RWPE1 (cell line): ENCODE measurements around the gene RRAS2.

Experiments
- CTCF ChIA-PET: fragments of 350-600 bp; sonication (Branson Sonifier 250); formaldehyde crosslinking; extraction: SDS; loops from one replicate; lab custom pipeline; 2021; lab: Yijun Ruan, JAX
- POLR2A ChIA-PET: fragments of 400-600 bp; formaldehyde crosslinking; extraction: SDS; loops from one replicate; lab custom pipeline; 2020; ENCODE audit warnings: antibody characterized with exemption; ENCODE audit not compliant: low non-redundant PET; lab: Yijun Ruan, JAX
- DNase-seq: peaks from one replicate; pipeline ENCODE4 v3.0.0; 2012; ENCODE audit warnings: low spot score
- H3K27ac ChIP-seq: fragments of 450-650 bp; 2 replicates; pipeline ENCODE4 v1.5.1; 2017
- TF ChIP-seq, protein P1 (sequence below): fragments of 450-650 bp; conservative IDR thresholded peaks from 2 replicates; pipeline ENCODE4 v1.5.1; 2017; ENCODE audit warnings: low read depth, mild to moderate bottlenecking

The RRAS2 gene

DNA sequence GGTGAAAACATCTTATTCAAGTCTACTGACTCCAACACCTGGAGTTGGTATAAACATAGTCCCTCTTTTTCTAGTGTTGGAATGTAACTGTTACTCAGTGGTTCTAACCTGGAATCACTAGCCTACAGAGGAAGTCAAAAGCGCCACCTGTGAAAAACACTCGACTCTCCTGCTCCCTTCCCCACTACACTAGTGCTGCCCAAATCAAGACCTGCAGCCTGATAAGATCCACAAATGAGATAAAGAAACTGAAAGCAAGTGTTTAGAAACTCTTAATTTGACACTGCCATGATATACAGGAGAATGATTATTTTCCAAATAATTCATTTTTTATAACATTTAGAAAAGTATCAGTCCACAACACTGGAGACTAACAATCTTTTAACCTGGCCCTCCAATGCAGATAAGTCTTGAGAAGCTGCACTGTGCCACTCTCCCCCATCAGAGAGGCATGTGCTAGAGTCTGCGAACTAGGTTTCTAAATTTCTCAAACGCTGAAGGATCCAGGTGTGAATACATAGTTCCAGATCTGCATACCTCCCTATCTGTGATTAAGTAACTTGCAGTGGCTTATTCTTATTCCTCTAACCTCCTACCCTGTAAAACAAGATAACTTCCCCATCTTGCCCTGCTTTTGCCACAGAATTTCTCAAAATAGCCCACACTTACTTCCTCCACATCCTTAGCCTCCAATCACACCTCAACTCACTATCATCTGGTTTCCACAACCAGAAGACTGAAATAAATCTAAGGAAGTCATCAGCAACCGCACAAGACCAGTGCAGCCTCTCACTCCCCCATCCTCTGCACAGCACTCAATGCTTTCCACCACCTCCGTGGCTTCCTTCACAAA is 88.1 kb downstream of the RRAS2 start:
- DNase-seq = no peak
- H3K27ac ChIP-seq = no peak overlapping the region
- ChIA-PET CTCF (no interaction called here), POLR2A (no interaction called here)
- TF ChIP-seq, protein P1, sequence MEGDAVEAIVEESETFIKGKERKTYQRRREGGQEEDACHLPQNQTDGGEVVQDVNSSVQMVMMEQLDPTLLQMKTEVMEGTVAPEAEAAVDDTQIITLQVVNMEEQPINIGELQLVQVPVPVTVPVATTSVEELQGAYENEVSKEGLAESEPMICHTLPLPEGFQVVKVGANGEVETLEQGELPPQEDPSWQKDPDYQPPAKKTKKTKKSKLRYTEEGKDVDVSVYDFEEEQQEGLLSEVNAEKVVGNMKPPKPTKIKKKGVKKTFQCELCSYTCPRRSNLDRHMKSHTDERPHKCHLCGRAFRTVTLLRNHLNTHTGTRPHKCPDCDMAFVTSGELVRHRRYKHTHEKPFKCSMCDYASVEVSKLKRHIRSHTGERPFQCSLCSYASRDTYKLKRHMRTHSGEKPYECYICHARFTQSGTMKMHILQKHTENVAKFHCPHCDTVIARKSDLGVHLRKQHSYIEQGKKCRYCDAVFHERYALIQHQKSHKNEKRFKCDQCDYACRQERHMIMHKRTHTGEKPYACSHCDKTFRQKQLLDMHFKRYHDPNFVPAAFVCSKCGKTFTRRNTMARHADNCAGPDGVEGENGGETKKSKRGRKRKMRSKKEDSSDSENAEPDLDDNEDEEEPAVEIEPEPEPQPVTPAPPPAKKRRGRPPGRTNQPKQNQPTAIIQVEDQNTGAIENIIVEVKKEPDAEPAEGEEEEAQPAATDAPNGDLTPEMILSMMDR = no peak

DNA sequence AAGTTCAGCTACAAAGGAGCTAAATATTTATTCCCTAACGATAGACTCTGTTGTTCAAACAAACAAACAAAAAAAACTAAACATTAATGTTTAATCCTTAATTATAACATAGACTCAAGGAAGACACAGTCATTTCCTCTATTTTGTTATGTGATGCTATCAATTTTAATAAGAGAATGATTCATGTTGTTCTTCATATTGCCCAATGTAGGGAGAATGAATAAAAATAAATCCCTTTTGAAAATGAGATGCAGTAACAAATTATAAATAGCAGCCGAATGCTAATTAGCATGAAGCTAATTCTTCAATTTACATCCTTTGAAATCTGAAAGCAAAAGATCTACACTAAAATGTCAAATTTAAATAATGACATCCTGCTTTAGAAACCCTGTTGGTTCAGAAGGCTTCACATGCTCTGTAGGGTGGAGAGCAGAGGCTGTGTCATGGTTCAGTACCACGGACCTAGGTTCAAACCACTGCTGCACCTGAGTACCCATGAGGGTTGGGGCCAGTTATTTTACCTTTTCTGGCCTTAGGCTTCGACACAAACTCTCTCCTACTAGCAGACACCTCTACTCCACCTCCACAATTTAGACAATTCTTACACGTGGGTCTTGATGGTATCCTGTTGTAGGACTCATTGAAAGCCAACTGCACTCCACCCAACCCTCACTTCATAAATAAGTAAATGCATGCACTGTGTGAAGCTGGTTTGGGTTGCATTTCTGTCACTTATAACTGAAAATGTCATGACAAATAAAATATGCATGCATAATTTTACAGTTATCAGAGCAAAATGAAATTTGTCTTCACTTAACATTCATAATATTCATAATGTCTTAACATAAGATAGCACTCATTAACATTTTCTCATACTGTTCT is 89.0 kb downstream of the RRAS2 start:
- ChIA-PET POLR2A (no interaction called here), CTCF (no interaction called here)
- DNase-seq = no peak
- TF ChIP-seq, protein P1 = no peak
- no peak overlapping the region for H3K27ac ChIP-seq

DNA sequence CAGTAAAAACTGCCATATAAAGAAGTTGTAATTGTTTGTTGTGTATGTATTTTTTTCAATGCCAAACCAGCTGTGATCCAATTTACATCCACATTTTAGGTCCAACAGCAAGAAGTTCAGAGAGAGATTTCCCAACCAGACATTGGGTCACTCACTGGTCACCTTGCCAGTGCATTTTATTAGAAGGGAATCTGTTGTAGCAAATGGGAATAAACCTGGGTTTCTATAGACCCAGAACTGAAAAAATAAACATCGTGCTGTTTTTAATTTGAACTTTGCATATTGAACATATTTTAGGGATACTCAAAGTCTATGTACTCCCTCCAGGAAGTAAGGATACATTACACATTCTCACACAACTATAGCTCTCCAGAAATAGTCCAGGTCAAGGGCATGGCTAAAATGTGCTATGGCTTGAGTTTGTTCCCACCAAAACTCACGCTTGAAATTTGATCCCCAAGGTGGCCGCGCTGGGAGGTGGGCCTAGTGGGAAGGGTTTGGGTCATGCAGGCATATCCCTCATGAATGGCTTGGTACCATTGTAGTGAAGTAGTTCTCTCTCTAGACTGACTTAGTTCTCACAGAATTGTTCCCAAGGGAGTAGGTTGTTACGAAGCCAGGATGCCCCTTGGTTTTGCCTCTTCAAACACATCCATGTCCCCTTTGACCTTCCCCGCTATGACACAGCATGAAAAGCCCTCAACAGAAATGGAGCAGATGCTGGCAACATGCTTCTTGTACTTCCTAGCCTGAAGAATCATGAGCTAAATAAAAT is 90.9 kb downstream of the RRAS2 start:
- ChIA-PET CTCF (no interaction called here), POLR2A (no interaction called here)
- no peak overlapping the region for H3K27ac ChIP-seq
- TF ChIP-seq, protein P1 = no peak
- no peak for DNase-seq

DNA sequence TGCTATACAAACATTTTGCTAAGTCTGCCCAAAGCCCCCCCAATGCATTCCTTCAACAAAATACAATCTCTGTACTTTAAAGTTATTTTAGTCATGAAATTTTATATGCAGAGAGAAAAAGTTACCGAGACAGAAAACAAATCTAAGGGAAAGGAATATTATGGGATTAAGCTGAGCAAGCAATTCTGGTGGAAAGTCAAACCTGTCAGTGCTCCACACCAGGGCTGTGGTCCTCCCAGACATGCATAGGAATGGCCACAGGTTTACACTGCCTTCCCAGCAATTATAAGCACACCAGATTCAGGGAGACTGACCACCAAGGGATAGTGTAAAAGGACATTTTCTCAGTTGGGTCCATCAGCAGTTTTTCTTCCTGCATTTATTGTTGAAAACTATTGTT is 92.4 kb downstream of the RRAS2 start:
- H3K27ac ChIP-seq = no peak overlapping the region
- DNase-seq = no peak
- TF ChIP-seq, protein P1 = no peak
- ChIA-PET CTCF (interaction anchor here (0.7 kb wide), 1 partner anchor 974 kb away, joined by 3 read pairs; no protein-coding TSS in a partner anchor), POLR2A (no interaction called here)

DNA sequence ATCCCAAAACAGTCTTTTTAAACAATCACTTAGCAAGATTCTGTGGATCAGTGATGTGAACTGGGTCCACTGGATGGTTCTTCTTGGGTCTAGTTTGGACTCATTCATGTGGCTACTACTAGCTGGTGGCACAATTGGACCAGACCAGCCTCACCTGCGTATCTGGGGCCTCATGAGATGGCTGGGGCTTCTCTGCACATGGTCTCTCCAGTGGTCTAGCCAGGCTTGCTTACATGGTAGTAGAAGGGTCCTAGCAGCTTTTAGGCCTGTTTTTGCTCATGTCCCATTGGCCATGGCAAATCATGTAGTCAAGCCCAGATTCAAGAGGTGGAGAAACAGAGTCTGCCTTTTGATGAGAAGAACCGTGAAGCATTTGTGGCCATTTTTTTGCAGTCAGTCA is 94.0 kb downstream of the RRAS2 start:
- TF ChIP-seq, protein P1 = no peak
- no peak overlapping the region for H3K27ac ChIP-seq
- DNase-seq = no peak
- ChIA-PET CTCF (no interaction called here), POLR2A (no interaction called here)
